Caco-2 (cell line): ENCODE data around the gene ZRANB1. TPM values are rescaled to one million over a fixed set of nuclear protein-coding genes. Genes with fewer than 3 reads are reported as not detected.

Experiments used
- BruUV-seq: library from RNA; stranded (reverse); fragments of 400-500 nt; replicated peaks from 2 replicates; lab custom pipeline; 2021; lab: Mats Ljungman, UMichigan
- CTCF ChIA-PET: fragments of 300-600 bp; sonication (Branson Sonifier 250); formaldehyde crosslinking; loops from one replicate; lab custom pipeline; 2022; ENCODE audit warnings: antibody characterized with exemption; lab: Charles Lee
- POLR2A ChIA-PET: fragments of 300-600 bp; sonication (Branson Sonifier 250); formaldehyde crosslinking; loops from one replicate; lab custom pipeline; 2022; ENCODE audit warnings: antibody characterized with exemption; lab: Charles Lee
- DNase-seq, 2 experiments: peaks; one replicate each; pipeline versions ENCODE4 v3.0.0 to v3.0.0-alpha.2; 2020 to 2022
- H3K27me3 ChIP-seq: replicated peaks from 2 replicates; pipeline ENCODE4 v1.6.0; 2011; ENCODE audit warnings: low read length; ENCODE audit not compliant: control insufficient read depth, insufficient read depth
- H3K36me3 ChIP-seq: 2 replicates; pipeline ENCODE4 v1.5.1; 2011; ENCODE audit warnings: low read length; ENCODE audit not compliant: control insufficient read depth, insufficient read depth
- H3K4me1 ChIP-seq: fragments of 250-450 bp; sonication (Bioruptor Pico); 2 replicates; pipeline ENCODE4 v1.5.1; 2020; ENCODE audit warnings: mild to moderate bottlenecking
- H3K4me3 ChIP-seq: 2 replicates; pipeline ENCODE4 v1.5.1; 2011; ENCODE audit warnings: low read depth, mild to moderate bottlenecking, control low read depth, low read length
- H3K9me3 ChIP-seq: fragments of 250-450 bp; sonication (Bioruptor Pico); 2 replicates; pipeline ENCODE4 v1.5.1; 2020; ENCODE audit warnings: mild to moderate bottlenecking, moderate library complexity
- H3K27ac Mint-ChIP-seq: one replicate; pipeline ENCODE4 v1.8.0; 2022; ENCODE audit warnings: mixed read lengths; ENCODE audit not compliant: unreplicated experiment
- H3K27me3 Mint-ChIP-seq: one replicate; pipeline ENCODE4 v1.8.0; 2022; ENCODE audit warnings: mixed read lengths; ENCODE audit not compliant: insufficient read depth, unreplicated experiment
- H3K36me3 Mint-ChIP-seq: one replicate; pipeline ENCODE4 v1.8.0; 2022; ENCODE audit warnings: mild to moderate bottlenecking, mixed read lengths; ENCODE audit not compliant: insufficient read depth, unreplicated experiment
- H3K4me1 Mint-ChIP-seq: one replicate; pipeline ENCODE4 v1.8.0; 2022; ENCODE audit warnings: low read depth, mixed read lengths; ENCODE audit not compliant: unreplicated experiment
- H3K4me3 Mint-ChIP-seq: one replicate; pipeline ENCODE4 v1.8.0; 2022; ENCODE audit warnings: mild to moderate bottlenecking, moderate library complexity, mixed read lengths; ENCODE audit not compliant: unreplicated experiment
- H3K9me3 Mint-ChIP-seq: one replicate; pipeline ENCODE4 v1.8.0; 2022; ENCODE audit warnings: mixed read lengths; ENCODE audit not compliant: unreplicated experiment
- CTCF ChIP-seq, 2 experiments: fragments of 200-600 bp in 1 of 2; IDR thresholded peaks; 1 replicate in 1 of 2; 2 replicates in 1 of 2; pipeline versions ENCODE4 v1.5.1 to v1.8.0; 2011 to 2022; ENCODE audit warnings: antibody characterized with exemption in 1 of 2, control low read depth in 1 of 2, inconsistent platforms in 1 of 2, low read depth in 1 of 2, low read length in 1 of 2, mild to moderate bottlenecking in 1 of 2, moderate library complexity in 1 of 2; ENCODE audit not compliant: insufficient read depth in 1 of 2, severe bottlenecking in 1 of 2, unreplicated experiment in 1 of 2
- intact Hi-C: fragments of 100-400 bp; cut with micrococcal nuclease; formaldehyde crosslinking; loops from one replicate; pipeline ENCODE4 v1.10.0; 2022; ENCODE audit not compliant: unreplicated experiment
- total RNA-seq: library from RNA; stranded (reverse); gene quantifications from 2 replicates; pipeline ENCODE4 v1.2.3, GENCODE V29; 2022

Gene ZRANB1
- total RNA-seq, 1 experiment from 2014 or later, result 24.6 TPM

DNA sequence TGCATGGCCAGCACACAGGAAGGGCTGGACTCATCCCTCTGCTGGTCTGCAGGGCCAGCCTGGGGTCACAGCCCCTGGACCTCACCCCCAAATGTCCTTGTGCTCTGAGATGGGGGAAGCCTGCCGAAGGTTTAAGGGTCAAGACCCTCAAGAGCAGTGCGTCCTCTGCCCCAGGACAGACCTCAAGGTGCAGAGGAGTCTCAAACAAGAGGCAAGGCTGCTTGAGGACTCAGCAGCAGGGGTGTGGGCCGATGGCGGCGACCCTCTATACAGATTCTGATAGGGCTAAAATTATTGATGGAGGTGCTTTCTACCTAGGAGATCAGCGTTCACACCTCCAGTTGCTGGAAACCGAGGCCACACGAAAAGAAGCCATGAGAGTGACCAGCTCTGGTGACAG is 80.7 kb downstream of the ZRANB1 start:
- BruUV-seq, result no TSS peak
- no peak overlapping the region for H3K4me3 Mint-ChIP-seq
- Histone ChIP-seq H3K36me3 (peaks cover 8% of the 10 kb centered on the region), H3K4me3 (no peak overlapping the region), H3K9me3 (no peaks in the 10 kb centered on the region), H3K27me3 (no peaks in the 10 kb centered on the region), H3K4me1 (no peaks in the 10 kb centered on the region)
- intact Hi-C loops, result no loop called here
- POLR2A ChIA-PET, result no interaction called here
- no peak overlapping the region for H3K27ac Mint-ChIP-seq
- CTCF ChIA-PET, result no interaction called here
- H3K27me3 Mint-ChIP-seq, result no peaks in the 10 kb centered on the region
- H3K9me3 Mint-ChIP-seq, result no peaks in the 10 kb centered on the region
- no peak for DNase-seq
- no peak for TF ChIP-seq CTCF (IDR thresholded peaks at IDR 0.05; ENCODE audit: insufficient read depth in 1 of 2, low read depth in 1 of 2, low read length in 1 of 2, severe bottlenecking in 1 of 2, unreplicated experiment in 1 of 2)
- H3K4me1 Mint-ChIP-seq, result no peaks in the 10 kb centered on the region
- peaks cover 83% of the 10 kb centered on the region for H3K36me3 Mint-ChIP-seq

DNA sequence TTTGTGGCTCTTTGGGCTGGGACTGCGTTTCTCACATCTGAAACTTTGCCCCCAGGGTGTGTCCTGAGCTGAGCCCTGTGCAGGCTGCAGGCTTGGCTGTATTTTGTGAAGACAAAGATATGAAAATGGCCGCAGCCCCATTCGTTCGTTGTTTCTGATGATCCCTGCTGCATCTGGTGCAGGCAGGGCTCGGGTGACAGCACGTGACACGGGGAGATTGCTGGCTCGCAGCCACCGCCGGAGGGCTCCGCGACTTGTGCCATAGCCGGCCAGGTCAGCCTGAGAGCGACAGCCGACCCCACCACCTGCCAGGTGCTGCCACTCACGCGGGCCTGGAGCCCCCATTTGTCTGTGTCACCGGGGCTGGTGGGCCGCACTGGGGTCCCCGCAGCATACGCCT is 81.3 kb downstream of the ZRANB1 start:
- no peaks in the 10 kb centered on the region for H3K9me3 ChIP-seq
- no peak overlapping the region for H3K4me3 Mint-ChIP-seq
- H3K27me3 Mint-ChIP-seq, result no peaks in the 10 kb centered on the region
- ChIA-PET CTCF (no interaction called here), POLR2A (no interaction called here)
- no peaks in the 10 kb centered on the region for H3K9me3 Mint-ChIP-seq
- H3K36me3 Mint-ChIP-seq, result peaks cover 83% of the 10 kb centered on the region
- no TSS peak for BruUV-seq
- no peak overlapping the region for H3K27ac Mint-ChIP-seq
- H3K4me3 ChIP-seq, result no peak overlapping the region
- peaks cover 8% of the 10 kb centered on the region for H3K36me3 ChIP-seq
- no peaks in the 10 kb centered on the region for H3K4me1 Mint-ChIP-seq
- intact Hi-C loops, result no loop called here
- no peak for TF ChIP-seq CTCF (IDR thresholded peaks at IDR 0.05; ENCODE audit: insufficient read depth in 1 of 2, low read depth in 1 of 2, low read length in 1 of 2, severe bottlenecking in 1 of 2, unreplicated experiment in 1 of 2)
- H3K27me3 ChIP-seq, result no peaks in the 10 kb centered on the region
- H3K4me1 ChIP-seq, result no peaks in the 10 kb centered on the region
- no peak for DNase-seq

- no peak for DNase-seq
- Histone ChIP-seq H3K36me3 (peaks cover 8% of the 10 kb centered on the region), H3K4me1 (no peaks in the 10 kb centered on the region), H3K9me3 (no peaks in the 10 kb centered on the region), H3K4me3 (no peak overlapping the region), H3K27me3 (no peaks in the 10 kb centered on the region)
- no peak for TF ChIP-seq CTCF (IDR thresholded peaks at IDR 0.05; ENCODE audit: insufficient read depth in 1 of 2, low read depth in 1 of 2, low read length in 1 of 2, severe bottlenecking in 1 of 2, unreplicated experiment in 1 of 2)
- Mint-ChIP-seq H3K4me3 (peak overlapping the region; percentile 16), H3K27me3 (no peaks in the 10 kb centered on the region), H3K27ac (no peak overlapping the region), H3K4me1 (no peaks in the 10 kb centered on the region), H3K36me3 (peaks cover 79% of the 10 kb centered on the region), H3K9me3 (no peaks in the 10 kb centered on the region)
- ChIA-PET CTCF (no interaction called here), POLR2A (no interaction called here)
- BruUV-seq, result no TSS peak
- intact Hi-C loops, result no loop called here
Observed at GRCh38 chr10:125023862-125024496, 82.1 kb downstream of the ZRANB1 start.
